ENCODE results near the gene CPM.

The CPM gene

DNA sequence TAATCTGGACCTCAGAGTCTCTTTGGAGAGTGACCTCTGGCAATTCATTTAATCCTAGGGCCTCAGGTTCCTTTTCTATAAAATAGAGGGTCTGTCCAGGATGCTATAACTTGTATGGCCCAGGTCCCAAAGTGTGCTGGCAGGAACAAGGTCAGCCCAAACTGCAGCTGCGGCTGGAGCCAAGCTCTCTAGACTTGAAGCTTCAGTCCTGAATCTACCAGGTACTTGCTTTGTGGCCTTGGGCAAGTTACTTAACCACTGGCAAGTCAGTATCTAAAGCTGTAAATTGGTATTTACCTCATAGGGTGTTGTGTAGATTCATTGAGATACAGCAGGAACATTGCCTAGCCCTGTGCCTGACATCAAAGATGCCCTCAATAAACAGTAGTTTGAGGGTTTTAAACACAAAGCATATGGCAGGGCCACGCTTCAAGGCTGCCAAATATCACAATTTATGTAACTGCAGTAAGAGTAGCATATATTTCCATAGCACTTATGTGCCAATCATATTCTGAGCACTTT, 21.7 kb downstream of the CPM start:
- DNase-seq (ENCODE audit: low read depth), result no peak
- TF ChIP-seq, protein P1, sequence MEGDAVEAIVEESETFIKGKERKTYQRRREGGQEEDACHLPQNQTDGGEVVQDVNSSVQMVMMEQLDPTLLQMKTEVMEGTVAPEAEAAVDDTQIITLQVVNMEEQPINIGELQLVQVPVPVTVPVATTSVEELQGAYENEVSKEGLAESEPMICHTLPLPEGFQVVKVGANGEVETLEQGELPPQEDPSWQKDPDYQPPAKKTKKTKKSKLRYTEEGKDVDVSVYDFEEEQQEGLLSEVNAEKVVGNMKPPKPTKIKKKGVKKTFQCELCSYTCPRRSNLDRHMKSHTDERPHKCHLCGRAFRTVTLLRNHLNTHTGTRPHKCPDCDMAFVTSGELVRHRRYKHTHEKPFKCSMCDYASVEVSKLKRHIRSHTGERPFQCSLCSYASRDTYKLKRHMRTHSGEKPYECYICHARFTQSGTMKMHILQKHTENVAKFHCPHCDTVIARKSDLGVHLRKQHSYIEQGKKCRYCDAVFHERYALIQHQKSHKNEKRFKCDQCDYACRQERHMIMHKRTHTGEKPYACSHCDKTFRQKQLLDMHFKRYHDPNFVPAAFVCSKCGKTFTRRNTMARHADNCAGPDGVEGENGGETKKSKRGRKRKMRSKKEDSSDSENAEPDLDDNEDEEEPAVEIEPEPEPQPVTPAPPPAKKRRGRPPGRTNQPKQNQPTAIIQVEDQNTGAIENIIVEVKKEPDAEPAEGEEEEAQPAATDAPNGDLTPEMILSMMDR (IDR thresholded peaks at IDR 0.05; ENCODE audit: control insufficient read depth, extremely low read depth, insufficient read depth), result no peak
- no peak overlapping the region for H3K4me3 ChIP-seq (ENCODE audit: low read depth, low read length)

DNA sequence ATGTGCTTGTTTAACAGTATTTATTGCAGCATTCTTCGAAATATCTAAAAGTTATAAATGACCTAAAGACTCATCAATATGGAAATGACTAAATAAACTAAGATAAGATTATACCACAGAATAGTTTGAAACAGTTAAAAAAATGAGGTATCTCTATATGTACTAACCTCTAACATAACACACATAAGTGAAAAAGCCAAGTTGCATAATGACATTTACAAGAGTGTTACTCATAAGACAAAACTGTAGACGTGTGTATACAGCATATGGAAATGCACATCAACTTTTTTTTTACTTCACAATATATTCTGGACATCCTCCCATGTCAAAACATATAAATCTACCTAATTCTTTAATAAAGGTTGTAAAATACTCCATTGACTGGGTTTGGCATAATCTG, 22.8 kb downstream of the CPM start:
- no peak overlapping the region for H3K4me3 ChIP-seq (ENCODE audit: low read depth, low read length)
- TF ChIP-seq, protein P1 (IDR thresholded peaks at IDR 0.05; ENCODE audit: control insufficient read depth, extremely low read depth, insufficient read depth), result no peak
- DNase-seq (ENCODE audit: low read depth), result no peak

DNA sequence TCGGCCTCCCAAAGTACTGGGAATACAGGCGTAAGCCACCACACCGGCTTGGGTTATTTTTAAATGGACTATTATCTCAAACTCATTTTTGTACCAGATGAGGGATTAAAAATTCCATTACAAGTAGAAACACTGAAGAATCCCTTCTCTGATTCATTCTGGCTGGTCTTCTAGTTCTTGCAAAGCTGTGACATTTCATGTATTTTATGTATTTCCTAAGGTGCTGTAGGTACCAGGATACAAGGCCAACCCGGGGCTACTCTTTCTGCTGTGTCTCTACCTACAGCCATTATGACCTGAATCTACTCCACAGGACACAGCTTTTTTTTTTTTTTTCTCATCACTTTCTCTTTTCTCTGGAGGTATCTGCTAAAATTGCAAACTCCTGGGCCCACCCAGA, 24.9 kb downstream of the CPM start:
- no peak for DNase-seq (ENCODE audit: low read depth)
- H3K4me3 ChIP-seq (ENCODE audit: low read depth, low read length), result no peak overlapping the region
- TF ChIP-seq, protein P1 (IDR thresholded peaks at IDR 0.05; ENCODE audit: control insufficient read depth, extremely low read depth, insufficient read depth), result no peak

DNA sequence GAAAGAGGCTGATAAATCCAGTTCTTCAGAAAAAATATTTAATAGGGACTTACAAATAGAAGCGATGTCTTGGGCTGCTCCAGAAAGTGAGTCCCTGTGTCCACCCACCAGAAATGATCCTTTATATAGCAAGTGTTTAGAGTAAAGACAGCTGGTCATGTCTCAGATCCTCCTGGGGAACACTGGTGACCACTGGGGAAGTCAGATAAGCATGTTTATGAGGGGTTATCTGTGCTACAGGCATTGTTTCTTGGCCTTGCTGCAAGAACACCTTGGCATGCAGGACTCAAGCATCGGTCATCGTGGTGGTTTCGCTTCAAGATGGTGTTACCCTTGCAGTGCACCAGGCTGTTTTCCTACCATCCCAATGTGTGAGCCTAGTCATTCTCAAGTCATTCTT, 27.2 kb downstream of the CPM start:
- DNase-seq (ENCODE audit: low read depth), result no peak
- TF ChIP-seq, protein P1 (IDR thresholded peaks at IDR 0.05; ENCODE audit: control insufficient read depth, extremely low read depth, insufficient read depth), result no peak
- no peak overlapping the region for H3K4me3 ChIP-seq (ENCODE audit: low read depth, low read length)

DNA sequence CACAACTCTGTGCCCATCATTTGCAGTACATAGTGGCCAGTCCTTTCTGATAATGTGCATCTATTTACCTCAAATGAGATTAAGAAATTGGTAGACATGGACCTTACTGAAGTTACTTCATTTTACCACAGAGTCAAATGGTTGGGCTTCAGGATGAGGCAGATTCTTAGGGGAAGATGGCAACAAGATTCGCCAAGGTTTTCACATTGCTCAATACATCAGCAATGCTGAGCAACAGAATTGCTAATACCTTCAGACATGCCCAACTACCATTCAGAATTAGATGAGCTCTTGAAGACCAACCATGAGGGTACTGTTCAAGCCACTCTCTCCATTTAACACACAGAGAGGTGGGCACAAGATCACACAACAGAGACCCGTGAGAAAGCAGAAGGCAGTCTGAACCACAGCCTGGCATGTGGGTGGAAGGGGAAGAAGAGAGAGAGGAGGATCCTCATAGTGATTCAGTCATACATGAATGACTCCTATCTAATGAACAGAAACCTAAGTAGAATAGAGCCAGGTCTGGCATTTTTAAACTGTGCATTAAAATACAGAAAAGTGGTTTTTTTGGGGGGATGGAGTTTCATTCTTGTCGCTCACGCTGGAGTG, 28.5 kb downstream of the CPM start:
- no peak for DNase-seq (ENCODE audit: low read depth)
- H3K4me3 ChIP-seq (ENCODE audit: low read depth, low read length), result no peak overlapping the region
- TF ChIP-seq, protein P1 (IDR thresholded peaks at IDR 0.05; ENCODE audit: control insufficient read depth, extremely low read depth, insufficient read depth), result no peak

DNA sequence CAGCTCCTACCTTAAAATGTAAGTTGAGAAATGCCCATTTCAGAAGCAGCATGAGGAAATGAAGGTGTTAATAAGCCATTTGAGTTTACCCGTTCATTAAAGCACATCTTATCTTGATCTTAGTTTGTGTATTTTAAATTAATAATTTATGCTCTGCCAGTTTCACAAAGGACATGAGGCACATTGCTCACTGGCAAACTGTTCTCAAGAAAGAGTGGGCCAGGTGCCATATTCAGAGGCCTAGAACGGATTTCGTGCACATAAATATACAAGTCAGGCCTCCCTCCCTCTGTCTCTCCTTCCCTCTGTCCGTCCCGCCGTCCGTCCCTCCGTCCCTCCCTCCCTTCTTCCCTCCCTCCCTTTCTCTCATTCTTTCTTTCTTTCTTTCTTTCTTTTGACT, 29.5 kb downstream of the CPM start:
- no peak overlapping the region for H3K4me3 ChIP-seq (ENCODE audit: low read depth, low read length)
- no peak for DNase-seq (ENCODE audit: low read depth)
- TF ChIP-seq, protein P1 (IDR thresholded peaks at IDR 0.05; ENCODE audit: control insufficient read depth, extremely low read depth, insufficient read depth), result no peak

DNA sequence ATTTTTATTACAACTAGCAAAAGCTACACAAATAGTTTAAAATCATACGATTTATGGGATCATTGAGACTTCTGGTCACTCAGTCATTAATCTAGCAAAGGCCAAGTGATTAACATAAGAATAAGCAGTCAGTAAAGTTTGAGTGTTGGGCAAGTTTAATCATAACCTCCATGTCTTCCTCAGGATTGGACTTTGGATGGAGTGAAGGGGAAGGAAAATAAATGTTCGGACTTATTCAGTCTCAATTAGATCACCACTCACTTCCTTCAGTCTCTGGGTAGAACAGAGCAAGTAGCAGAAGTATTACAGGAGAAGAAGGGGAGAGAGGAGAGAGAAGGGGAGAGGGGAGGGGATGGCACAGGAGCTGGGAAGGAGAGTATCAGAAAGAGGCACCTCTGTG, 31.4 kb downstream of the CPM start:
- no peak overlapping the region for H3K4me3 ChIP-seq (ENCODE audit: low read depth, low read length)
- TF ChIP-seq, protein P1 (IDR thresholded peaks at IDR 0.05; ENCODE audit: control insufficient read depth, extremely low read depth, insufficient read depth), result no peak
- no peak for DNase-seq (ENCODE audit: low read depth)
